IPS-18c (cell line): ENCODE data around the gene SDF2L1.

Experiments
- H3K4me3 ChIP-seq: 2 replicates; pipeline ENCODE4 v1.7.0; 2013; ENCODE audit warnings: low read depth, mild to moderate bottlenecking, low read length, moderate library complexity; ENCODE audit not compliant: insufficient read depth
- H3K9me3 ChIP-seq: one replicate; pipeline ENCODE4 v1.6.1; 2013; ENCODE audit warnings: mild to moderate bottlenecking, low read length, moderate library complexity; ENCODE audit not compliant: control insufficient read depth, insufficient read depth

The SDF2L1 gene

GRCh38 chr22:21650280-21650679, 8.2 kb downstream of the SDF2L1 start:
- no peak overlapping the region for H3K4me3 ChIP-seq
- no peaks in the 10 kb centered on the region for H3K9me3 ChIP-seq

GRCh38 chr22:21650823-21651520, 8.9 kb downstream of the SDF2L1 start:
- no peaks in the 10 kb centered on the region for H3K9me3 ChIP-seq
- peak overlapping the region; percentile 91 for H3K4me3 ChIP-seq

GRCh38 chr22:21651521-21652009, 9.5 kb downstream of the SDF2L1 start:
- peak overlapping the region; percentile 91 for H3K4me3 ChIP-seq
- H3K9me3 ChIP-seq: no peaks in the 10 kb centered on the region

GRCh38 chr22:21652010-21652546, 10.0 kb downstream of the SDF2L1 start:
- H3K9me3 ChIP-seq: no peaks in the 10 kb centered on the region
- H3K4me3 ChIP-seq: peak overlapping the region; percentile 91

GRCh38 chr22:21652547-21653545, 10.7 kb downstream of the SDF2L1 start:
- Histone ChIP-seq H3K9me3 (no peaks in the 10 kb centered on the region), H3K4me3 (peak overlapping the region; percentile 91)

- H3K4me3 ChIP-seq: peak overlapping the region; percentile 59; the same call in 1 of the 2 replicates
These were observed 14.9 kb downstream of the SDF2L1 start for GRCh38 chr22:21657020-21657359.

GRCh38 chr22:21657360-21658032, 15.4 kb downstream of the SDF2L1 start:
- H3K4me3 ChIP-seq: peak overlapping the region; percentile 59
- no peaks in the 10 kb centered on the region for H3K9me3 ChIP-seq

More at GRCh38 chr22:21657020-21657359, 14.9 kb downstream of the SDF2L1 start:
- H3K9me3 ChIP-seq: no peaks in the 10 kb centered on the region

- no peak overlapping the region for H3K4me3 ChIP-seq
- no peaks in the 10 kb centered on the region for H3K9me3 ChIP-seq
These were observed 17.9 kb downstream of the SDF2L1 start for GRCh38 chr22:21659864-21660525.

- Histone ChIP-seq H3K4me3 (no peak overlapping the region), H3K9me3 (no peaks in the 10 kb centered on the region)
These were observed 18.8 kb downstream of the SDF2L1 start for GRCh38 chr22:21660904-21661303.

- no peak overlapping the region for H3K4me3 ChIP-seq
- H3K9me3 ChIP-seq: no peaks in the 10 kb centered on the region
These were observed 19.9 kb downstream of the SDF2L1 start for GRCh38 chr22:21661991-21662390.

GRCh38 chr22:21663738-21664137, 21.6 kb downstream of the SDF2L1 start:
- Histone ChIP-seq H3K9me3 (no peaks in the 10 kb centered on the region), H3K4me3 (no peak overlapping the region)

- Histone ChIP-seq H3K4me3 (peak overlapping the region; percentile 98; the same call in 1 of the 2 replicates), H3K9me3 (no peaks in the 10 kb centered on the region)
These were observed 23.1 kb downstream of the SDF2L1 start for GRCh38 chr22:21665047-21665851.

GRCh38 chr22:21666786-21667185, 24.7 kb downstream of the SDF2L1 start:
- H3K4me3 ChIP-seq: peak overlapping the region; percentile 98; the same call in 1 of the 2 replicates
- no peaks in the 10 kb centered on the region for H3K9me3 ChIP-seq

GRCh38 chr22:21669026-21669425, 26.9 kb downstream of the SDF2L1 start:
- no peaks in the 10 kb centered on the region for H3K9me3 ChIP-seq
- no peak overlapping the region for H3K4me3 ChIP-seq

- Histone ChIP-seq H3K4me3 (no peak overlapping the region), H3K9me3 (no peaks in the 10 kb centered on the region)
These were observed 30.1 kb downstream of the SDF2L1 start for GRCh38 chr22:21672107-21672629.
